ENCODE data around the gene KANSL2. TPM values are rescaled to one million over a fixed set of nuclear protein-coding genes. Genes with fewer than 3 reads are reported as not detected.

Gene KANSL2
- total RNA-seq, 2 experiments from 2014 or later: 142 to 144 TPM

DNA sequence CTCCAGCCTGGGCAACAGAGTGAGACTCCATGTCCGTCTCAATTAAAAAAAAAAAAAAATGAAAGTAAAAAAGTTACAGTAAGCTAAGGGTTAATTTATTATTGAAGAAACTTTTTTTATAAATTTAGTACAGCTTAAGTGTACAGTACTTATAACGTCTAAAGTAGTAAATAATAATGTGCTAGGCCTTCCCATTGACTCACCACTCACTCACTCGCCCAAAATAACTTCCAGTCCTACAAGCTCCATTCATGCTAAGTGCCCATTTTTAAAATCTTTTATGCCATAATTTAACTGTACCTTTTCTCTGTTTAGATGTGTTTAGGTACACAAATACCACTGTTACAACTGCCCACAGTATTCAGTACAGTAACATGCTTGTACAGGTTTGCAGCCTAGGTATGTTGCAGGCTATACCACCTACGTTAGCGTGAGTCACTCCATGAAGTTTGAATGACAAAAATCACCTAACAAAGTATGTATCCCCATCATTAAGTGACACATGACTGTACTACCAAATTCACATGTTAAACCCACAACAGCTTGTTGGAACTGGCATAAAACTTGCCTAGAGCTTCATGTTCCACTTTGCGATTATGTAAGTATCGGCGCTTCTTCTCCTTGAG is 10.7 kb downstream of the KANSL2 start:
- DNase-seq: no peak
- Histone ChIP-seq H3K4me3 (ENCODE audit: low read length) (no peak overlapping the region), H3K9me3 (ENCODE audit: control insufficient read depth in 1 of 2, insufficient read depth in 1 of 2, low read length in 2 of 2) (no peaks in the 10 kb centered on the region), H3K27ac (ENCODE audit: low read depth in 1 of 2, low read length in 2 of 2) (no peak overlapping the region), H3K27me3 (ENCODE audit: control insufficient read depth in 1 of 2, insufficient read depth in 2 of 2, low read length in 2 of 2) (no peaks in the 10 kb centered on the region), H3K36me3 (ENCODE audit: insufficient read depth, low read length) (peaks cover 89% of the 10 kb centered on the region), H3K4me1 (ENCODE audit: insufficient read depth, low read length) (peaks cover 12% of the 10 kb centered on the region)
- Mint-ChIP-seq H3K4me1 (ENCODE audit: low read depth) (peaks cover 22% of the 10 kb centered on the region), H3K9me3 (no peaks in the 10 kb centered on the region), H3K27ac (no peak overlapping the region), H3K4me3 (no peak overlapping the region), H3K36me3 (ENCODE audit: low read depth) (peaks cover 85% of the 10 kb centered on the region), H3K27me3 (no peaks in the 10 kb centered on the region)
- ChIA-PET CTCF (interaction anchor here (0.6 to 0.9 kb wide), 3 partner anchors 10 to 690 kb away, joined by 3 read pairs; no protein-coding TSS in a partner anchor), POLR2A (interaction anchor here (1.0 to 4.4 kb wide), 2 partner anchors 11 to 45 kb away, joined by 3 to 35 read pairs; partner anchors contain the start of genes CCNT1 and KANSL2)
- intact Hi-C loops (cut with DNase I, micrococcal nuclease): no loop called here
- TF ChIP-seq, protein P1, sequence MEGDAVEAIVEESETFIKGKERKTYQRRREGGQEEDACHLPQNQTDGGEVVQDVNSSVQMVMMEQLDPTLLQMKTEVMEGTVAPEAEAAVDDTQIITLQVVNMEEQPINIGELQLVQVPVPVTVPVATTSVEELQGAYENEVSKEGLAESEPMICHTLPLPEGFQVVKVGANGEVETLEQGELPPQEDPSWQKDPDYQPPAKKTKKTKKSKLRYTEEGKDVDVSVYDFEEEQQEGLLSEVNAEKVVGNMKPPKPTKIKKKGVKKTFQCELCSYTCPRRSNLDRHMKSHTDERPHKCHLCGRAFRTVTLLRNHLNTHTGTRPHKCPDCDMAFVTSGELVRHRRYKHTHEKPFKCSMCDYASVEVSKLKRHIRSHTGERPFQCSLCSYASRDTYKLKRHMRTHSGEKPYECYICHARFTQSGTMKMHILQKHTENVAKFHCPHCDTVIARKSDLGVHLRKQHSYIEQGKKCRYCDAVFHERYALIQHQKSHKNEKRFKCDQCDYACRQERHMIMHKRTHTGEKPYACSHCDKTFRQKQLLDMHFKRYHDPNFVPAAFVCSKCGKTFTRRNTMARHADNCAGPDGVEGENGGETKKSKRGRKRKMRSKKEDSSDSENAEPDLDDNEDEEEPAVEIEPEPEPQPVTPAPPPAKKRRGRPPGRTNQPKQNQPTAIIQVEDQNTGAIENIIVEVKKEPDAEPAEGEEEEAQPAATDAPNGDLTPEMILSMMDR (IDR thresholded peaks at IDR 0.05): no peak
- ATAC-seq (ENCODE audit: poor library complexity): no peak

DNA sequence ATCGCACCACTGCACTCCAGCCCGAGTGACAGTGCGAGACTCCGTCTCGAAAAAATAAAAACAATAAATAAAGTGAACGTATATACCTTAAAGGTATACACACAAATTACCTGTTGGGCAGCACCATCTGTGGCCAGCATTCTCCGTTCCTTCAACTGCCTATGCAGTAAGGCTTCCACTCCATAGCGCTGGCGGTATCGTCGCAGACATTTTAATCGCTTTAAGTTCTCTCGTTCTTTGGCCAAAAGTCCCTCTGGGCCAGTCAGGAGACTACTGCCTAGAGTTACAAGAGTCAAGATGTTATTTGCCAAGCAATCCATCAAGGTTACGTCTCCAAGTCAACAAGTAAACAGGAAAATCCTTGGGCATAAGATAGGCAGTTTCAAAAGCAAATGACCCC is 13.0 kb downstream of the KANSL2 start:
- CTCF ChIA-PET: no interaction called here
- H3K27me3 ChIP-seq (ENCODE audit: control insufficient read depth in 1 of 2, insufficient read depth in 2 of 2, low read length in 2 of 2): no peaks in the 10 kb centered on the region
- H3K9me3 ChIP-seq (ENCODE audit: control insufficient read depth in 1 of 2, insufficient read depth in 1 of 2, low read length in 2 of 2): no peaks in the 10 kb centered on the region
- H3K36me3 ChIP-seq (ENCODE audit: insufficient read depth, low read length): peaks cover 90% of the 10 kb centered on the region
- Mint-ChIP-seq H3K9me3 (no peaks in the 10 kb centered on the region), H3K27me3 (no peaks in the 10 kb centered on the region), H3K36me3 (ENCODE audit: low read depth) (peaks cover 81% of the 10 kb centered on the region), H3K4me3 (no peak overlapping the region), H3K27ac (no peak overlapping the region), H3K4me1 (ENCODE audit: low read depth) (peaks cover 13% of the 10 kb centered on the region)
- POLR2A ChIA-PET: interaction anchor here (1.5 kb wide), 1 partner anchor 13 kb away, joined by 4 read pairs; the partner anchor contains the start of gene KANSL2
- no peak for ATAC-seq (ENCODE audit: poor library complexity)
- H3K27ac ChIP-seq (ENCODE audit: low read depth in 1 of 2, low read length in 2 of 2): no peak overlapping the region
- DNase-seq: no peak
- intact Hi-C loops (cut with DNase I, micrococcal nuclease): no loop called here
- no peak overlapping the region for H3K4me3 ChIP-seq (ENCODE audit: low read length)
- H3K4me1 ChIP-seq (ENCODE audit: insufficient read depth, low read length): peaks cover 7% of the 10 kb centered on the region
- TF ChIP-seq, protein P1 (IDR thresholded peaks at IDR 0.05): no peak

DNA sequence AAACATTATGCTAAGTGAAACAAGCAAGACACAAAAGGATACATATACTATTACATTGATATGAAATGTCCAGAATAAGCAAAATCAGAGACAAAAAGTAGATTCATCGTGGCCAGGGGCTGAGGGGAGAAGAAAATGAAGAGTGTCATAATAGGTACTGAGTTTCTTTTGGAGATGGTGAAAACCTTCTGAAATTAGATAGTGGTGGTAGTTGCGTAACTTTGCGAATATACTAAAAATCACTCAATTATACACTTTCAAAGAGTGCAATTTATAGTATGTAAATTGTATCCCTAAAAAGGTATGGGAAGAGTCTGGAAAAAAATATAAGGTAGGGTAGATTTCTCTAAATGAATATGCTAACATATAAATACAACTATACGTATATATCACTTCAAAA is 22.2 kb downstream of the KANSL2 start:
- Histone ChIP-seq H3K9me3 (ENCODE audit: control insufficient read depth in 1 of 2, insufficient read depth in 1 of 2, low read length in 2 of 2) (no peaks in the 10 kb centered on the region), H3K27me3 (ENCODE audit: control insufficient read depth in 1 of 2, insufficient read depth in 2 of 2, low read length in 2 of 2) (no peaks in the 10 kb centered on the region), H3K4me1 (ENCODE audit: insufficient read depth, low read length) (peaks cover 2% of the 10 kb centered on the region), H3K4me3 (ENCODE audit: low read length) (no peak overlapping the region), H3K27ac (ENCODE audit: low read depth in 1 of 2, low read length in 2 of 2) (no peak overlapping the region), H3K36me3 (ENCODE audit: insufficient read depth, low read length) (peaks cover 91% of the 10 kb centered on the region)
- H3K4me1 Mint-ChIP-seq (ENCODE audit: low read depth): no peaks in the 10 kb centered on the region
- TF ChIP-seq, protein P1 (IDR thresholded peaks at IDR 0.05): no peak
- peaks cover 88% of the 10 kb centered on the region for H3K36me3 Mint-ChIP-seq (ENCODE audit: low read depth)
- H3K9me3 Mint-ChIP-seq: no peaks in the 10 kb centered on the region
- ChIA-PET POLR2A (no interaction called here), CTCF (no interaction called here)
- ATAC-seq (ENCODE audit: poor library complexity) (no peak), DNase-seq (no peak)
- no peak overlapping the region for H3K27ac Mint-ChIP-seq
- intact Hi-C loops (cut with DNase I, micrococcal nuclease): no loop called here
- H3K4me3 Mint-ChIP-seq: no peak overlapping the region
- H3K27me3 Mint-ChIP-seq: no peaks in the 10 kb centered on the region

Measured in CD4-positive, alpha-beta T cell (primary cell).